GM15510 (cell line): Measurements from ENCODE around the gene TMEM59L.

Experiments
- POLR2A ChIP-seq: IDR thresholded peaks from 3 replicates; pipeline ENCODE4 v1.6.1; 2011; ENCODE audit warnings: borderline replicate concordance; ENCODE audit not compliant: insufficient read length; ENCODE audit errors: extremely low read depth

TMEM59L gene

DNA sequence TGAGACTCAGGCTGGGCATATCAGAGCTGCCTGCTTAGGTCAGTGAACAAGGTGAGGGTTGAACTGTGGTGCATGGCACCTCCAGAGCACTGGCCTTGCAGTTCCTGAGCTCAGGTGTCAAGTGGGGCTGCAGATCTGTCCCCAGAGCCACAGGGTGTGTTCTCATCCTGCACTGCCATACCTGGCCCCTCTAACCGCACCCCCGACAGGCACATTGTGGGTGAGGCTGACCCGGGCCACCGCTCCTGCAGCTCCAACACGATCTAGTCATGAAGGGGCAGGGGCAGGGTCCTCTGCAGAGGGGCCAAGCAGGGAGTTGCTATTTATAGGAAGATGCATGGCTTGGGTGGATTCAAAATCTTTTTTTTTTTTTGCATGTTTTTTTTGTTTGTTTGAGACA lies 54.1 kb downstream of the TMEM59L start:
- no peak for TF ChIP-seq POLR2A

DNA sequence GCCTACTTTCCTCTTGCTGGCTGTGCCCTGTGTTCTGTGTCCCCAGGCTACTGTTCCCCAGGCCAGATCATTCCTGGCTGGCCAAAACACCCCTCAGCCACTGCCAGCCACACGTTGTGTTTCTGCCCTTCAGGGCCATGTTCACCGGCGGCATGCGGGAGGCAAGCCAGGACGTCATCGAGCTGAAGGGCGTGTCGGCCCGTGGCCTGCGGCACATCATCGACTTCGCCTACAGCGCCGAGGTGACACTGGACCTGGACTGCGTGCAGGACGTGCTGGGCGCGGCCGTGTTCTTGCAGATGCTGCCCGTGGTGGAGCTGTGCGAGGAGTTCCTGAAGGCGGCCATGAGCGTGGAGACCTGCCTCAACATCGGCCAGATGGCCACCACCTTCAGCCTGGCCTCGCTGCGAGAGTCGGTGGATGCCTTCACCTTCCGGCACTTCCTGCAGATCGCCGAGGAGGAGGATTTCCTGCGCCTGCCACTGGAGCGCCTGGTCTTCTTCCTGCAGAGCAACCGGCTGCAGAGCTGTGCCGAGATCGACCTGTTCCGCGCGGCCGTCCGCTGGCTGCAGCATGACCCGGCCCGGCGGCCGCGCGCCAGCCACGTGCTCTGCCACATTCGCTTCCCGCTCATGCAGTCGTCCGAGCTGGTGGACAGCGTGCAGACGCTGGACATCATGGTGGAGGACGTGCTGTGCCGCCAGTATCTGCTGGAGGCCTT lies 55.0 kb downstream of the TMEM59L start:
- no peak for TF ChIP-seq POLR2A

DNA sequence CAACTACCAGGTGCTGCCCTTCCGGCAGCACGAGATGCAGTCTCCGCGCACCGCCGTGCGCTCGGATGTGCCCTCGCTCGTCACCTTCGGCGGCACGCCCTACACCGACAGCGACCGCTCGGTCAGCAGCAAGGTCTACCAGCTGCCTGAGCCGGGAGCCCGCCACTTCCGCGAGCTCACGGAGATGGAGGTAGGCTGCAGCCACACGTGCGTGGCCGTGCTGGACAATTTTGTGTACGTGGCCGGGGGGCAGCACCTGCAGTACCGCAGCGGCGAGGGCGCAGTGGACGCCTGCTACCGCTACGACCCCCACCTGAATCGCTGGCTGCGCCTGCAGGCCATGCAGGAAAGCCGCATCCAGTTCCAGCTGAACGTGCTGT lies 55.6 kb downstream of the TMEM59L start:
- TF ChIP-seq POLR2A = no peak

DNA sequence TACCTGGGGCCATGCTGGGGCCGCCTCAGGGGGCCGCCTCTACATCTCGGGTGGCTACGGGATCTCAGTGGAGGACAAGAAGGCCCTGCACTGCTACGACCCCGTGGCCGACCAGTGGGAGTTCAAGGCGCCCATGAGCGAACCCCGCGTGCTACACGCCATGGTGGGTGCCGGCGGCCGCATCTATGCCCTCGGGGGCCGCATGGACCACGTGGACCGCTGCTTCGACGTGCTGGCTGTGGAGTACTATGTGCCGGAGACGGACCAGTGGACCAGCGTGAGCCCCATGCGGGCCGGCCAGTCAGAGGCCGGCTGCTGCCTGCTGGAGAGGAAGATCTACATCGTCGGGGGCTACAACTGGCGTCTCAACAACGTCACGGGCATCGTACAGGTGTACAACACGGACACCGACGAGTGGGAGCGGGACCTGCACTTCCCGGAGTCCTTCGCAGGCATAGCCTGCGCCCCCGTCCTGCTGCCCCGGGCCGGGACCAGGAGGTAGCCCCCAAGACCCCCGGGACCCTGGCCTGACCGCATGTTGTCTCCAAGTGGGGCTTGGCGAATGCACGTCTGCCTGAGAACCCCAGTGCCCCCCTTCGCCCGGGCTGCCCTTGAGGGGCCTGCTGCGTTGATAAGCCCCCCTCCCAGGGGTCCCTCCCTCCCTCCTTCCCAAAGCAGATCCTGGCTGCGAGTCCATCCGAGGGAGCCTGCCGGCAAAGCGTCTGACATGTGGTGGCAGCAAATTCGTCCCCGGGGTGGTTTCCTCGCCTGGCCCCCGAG lies 56.3 kb downstream of the TMEM59L start:
- no peak for TF ChIP-seq POLR2A

DNA sequence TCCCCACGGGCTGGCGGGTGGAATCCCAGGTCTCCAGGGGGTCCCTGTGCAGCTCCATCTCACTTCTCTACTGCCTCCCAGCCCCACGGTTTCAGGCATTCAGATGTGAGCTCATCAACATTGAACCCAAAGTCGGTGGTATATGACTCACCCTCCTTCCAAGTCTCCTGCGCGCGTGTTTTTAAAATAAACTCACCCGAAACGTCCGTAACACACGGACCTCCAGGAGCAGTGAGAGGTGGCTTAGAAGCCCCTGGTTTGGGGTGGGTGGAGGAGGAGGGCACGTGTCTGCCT lies 56.8 kb downstream of the TMEM59L start:
- no peak for TF ChIP-seq POLR2A

DNA sequence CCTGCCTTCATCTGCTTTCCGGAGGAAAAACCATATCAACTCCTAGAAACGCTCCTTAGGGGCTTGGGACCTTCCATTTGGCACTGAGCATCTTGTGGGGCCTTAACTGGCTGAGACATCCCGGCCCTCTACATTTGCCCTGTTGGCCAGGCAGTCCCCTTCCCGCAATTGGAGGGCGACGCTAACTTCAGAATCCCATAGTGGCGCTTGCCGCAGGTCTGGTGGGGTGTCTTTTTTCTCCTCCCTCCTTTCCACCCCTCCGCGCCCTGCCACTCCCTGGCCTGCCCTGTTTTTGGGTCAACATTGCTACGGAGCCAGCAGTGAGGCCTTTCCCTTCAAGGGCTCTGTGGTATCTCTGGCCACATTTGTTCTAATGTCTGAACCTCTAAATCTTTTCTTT lies 57.2 kb downstream of the TMEM59L start:
- TF ChIP-seq POLR2A = no peak

DNA sequence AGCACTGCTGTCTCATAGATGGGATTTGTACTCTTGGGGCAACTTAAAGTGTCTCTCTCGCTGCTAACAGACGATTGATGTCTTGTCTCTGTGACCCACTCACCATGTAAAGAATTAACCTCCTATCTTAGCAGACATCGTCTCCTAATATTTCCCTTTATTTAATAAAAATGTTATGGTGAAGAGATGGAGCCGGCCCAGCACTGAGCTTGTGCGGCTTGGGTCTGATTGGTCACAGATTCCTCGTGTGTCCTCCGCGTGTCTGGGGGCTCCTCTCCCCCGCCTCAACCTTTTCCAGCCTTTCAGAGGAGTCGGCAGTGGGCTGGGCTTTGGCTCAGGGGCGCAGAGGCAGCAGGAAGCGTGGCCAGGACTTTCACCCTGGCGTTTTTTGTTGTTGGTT lies 57.6 kb downstream of the TMEM59L start:
- no peak for TF ChIP-seq POLR2A
